DOHH2 (cell line): ENCODE data around the gene INHBE.
A peak's percentile ranks its signal among the peaks of the same experiment; 100 is the strongest.

Experiments used
- H3F3A ChIP-seq: fragments of 200-600 bp; sonication (generic), shearing (Covaris generic); 2 replicates; pipeline ENCODE4 v1.6.0; 2016; ENCODE audit warnings: antibody characterized with exemption, mild to moderate bottlenecking; ENCODE audit not compliant: control insufficient read depth, insufficient read depth
- H3K27ac ChIP-seq: fragments of 200-600 bp; sonication (generic); 2 replicates; pipeline ENCODE4 v1.5.1; 2014; ENCODE audit warnings: low read depth, mild to moderate bottlenecking, low read length, moderate library complexity
- H3K27me3 ChIP-seq: fragments of 200-600 bp; sonication (generic); 2 replicates; pipeline ENCODE4 v1.6.1; 2014; ENCODE audit warnings: mild to moderate bottlenecking, low read length, mixed read lengths; ENCODE audit not compliant: control insufficient read depth
- H3K36me3 ChIP-seq: fragments of 200-600 bp; sonication (generic); 2 replicates; pipeline ENCODE4 v1.6.1; 2014; ENCODE audit warnings: mild to moderate bottlenecking, low read length, moderate library complexity, mixed read lengths; ENCODE audit not compliant: control insufficient read depth
- H3K4me1 ChIP-seq: fragments of 200-600 bp; sonication (generic); 2 replicates; pipeline ENCODE4 v1.6.1; 2014; ENCODE audit warnings: mild to moderate bottlenecking, low read length, mixed read lengths; ENCODE audit not compliant: control insufficient read depth
- H3K4me2 ChIP-seq: fragments of 200-600 bp; sonication (generic); 2 replicates; pipeline ENCODE4 v1.6.0; 2014; ENCODE audit warnings: mild to moderate bottlenecking, low read length, moderate library complexity
- H3K4me3 ChIP-seq: fragments of 200-600 bp; sonication (generic); 2 replicates; pipeline ENCODE4 v1.5.1; 2014; ENCODE audit warnings: mild to moderate bottlenecking, low read length, mixed read lengths
- H3K79me2 ChIP-seq: fragments of 200-600 bp; sonication (generic); 2 replicates; pipeline ENCODE4 v1.6.1; 2014; ENCODE audit warnings: mild to moderate bottlenecking, low read length, mixed read lengths; ENCODE audit not compliant: control insufficient read depth
- H3K9me2 ChIP-seq: fragments of 200-600 bp; sonication (generic); replicated peaks from 2 replicates; pipeline ENCODE4 v1.6.1; 2014; ENCODE audit warnings: mild to moderate bottlenecking, low read length, mixed read lengths; ENCODE audit not compliant: control insufficient read depth
- H3K9me3 ChIP-seq: fragments of 200-600 bp; sonication (generic); 2 replicates; pipeline ENCODE4 v1.6.1; 2014; ENCODE audit warnings: antibody characterized with exemption, low read length, mixed read lengths; ENCODE audit not compliant: control insufficient read depth, insufficient read depth
- H4K20me1 ChIP-seq: fragments of 200-600 bp; sonication (generic); 2 replicates; pipeline ENCODE4 v1.6.0; 2014; ENCODE audit warnings: low read depth, mild to moderate bottlenecking, antibody characterized with exemption, low read length, moderate library complexity; ENCODE audit not compliant: control insufficient read depth, insufficient read depth
- CTCF ChIP-seq: fragments of 200-600 bp; sonication (generic); IDR thresholded peaks from one replicate; pipeline ENCODE4 v1.5.1; 2014; ENCODE audit warnings: antibody characterized with exemption, mild to moderate bottlenecking, low read depth, low read length; ENCODE audit not compliant: poor library complexity, severe bottlenecking
- EZH2phosphoT487 ChIP-seq: fragments of 200-600 bp; sonication (generic); IDR thresholded peaks from 2 replicates; pipeline ENCODE4 v1.6.1; 2017; ENCODE audit warnings: borderline replicate concordance, mild to moderate bottlenecking, antibody characterized with exemption, low read length, moderate library complexity, mixed read lengths

Gene INHBE

GRCh38 chr12:57467915-57468314, 12.8 kb downstream of the INHBE start:
- Histone ChIP-seq H3K4me1 (peaks cover 19% of the 10 kb centered on the region), H3K4me2 (peak overlapping the region; percentile 3), H3K9me2 (no peaks in the 10 kb centered on the region), H3K4me3 (no peak overlapping the region), H3K27me3 (no peaks in the 10 kb centered on the region), H3K9me3 (no peaks in the 10 kb centered on the region), H3K27ac (no peak overlapping the region), H3K36me3 (peaks cover 27% of the 10 kb centered on the region; the same call in 1 of the 2 replicates), H4K20me1 (no peaks in the 10 kb centered on the region), H3K79me2 (no peaks in the 10 kb centered on the region), H3F3A (0 out of 2 replicates have a peak, but pooled peaks cover 3% of the 10 kb centered on the region)
- TF ChIP-seq CTCF (no peak), EZH2phosphoT487 (no peak)

- peaks cover 39% of the 10 kb centered on the region; the same call in 1 of the 2 replicates for H3K36me3 ChIP-seq
- H3K9me2 ChIP-seq, result no peaks in the 10 kb centered on the region
- no peaks in the 10 kb centered on the region for H3K9me3 ChIP-seq
- TF ChIP-seq CTCF, result no peak
- peaks cover 16% of the 10 kb centered on the region for H3K4me1 ChIP-seq
- no peak overlapping the region for H3K4me2 ChIP-seq
- H3K27ac ChIP-seq, result no peak overlapping the region
- H3K79me2 ChIP-seq, result no peaks in the 10 kb centered on the region
- H4K20me1 ChIP-seq, result no peaks in the 10 kb centered on the region
- no peaks in the 10 kb centered on the region for H3K27me3 ChIP-seq
- H3K4me3 ChIP-seq, result no peak overlapping the region
- 0 out of 2 replicates have a peak, but pooled peaks cover 3% of the 10 kb centered on the region for H3F3A ChIP-seq
Observed at GRCh38 chr12:57469296-57470164, 14.4 kb downstream of the INHBE start.

- 0 out of 2 replicates have a peak, but pooled peaks cover 3% of the 10 kb centered on the region for H3F3A ChIP-seq
- H3K4me2 ChIP-seq, result no peak overlapping the region
- no peak for TF ChIP-seq EZH2phosphoT487
- TF ChIP-seq CTCF, result no peak
- H3K9me2 ChIP-seq, result no peaks in the 10 kb centered on the region
- H3K79me2 ChIP-seq, result no peaks in the 10 kb centered on the region
- peaks cover 47% of the 10 kb centered on the region; the same call in 1 of the 2 replicates for H3K36me3 ChIP-seq
- H4K20me1 ChIP-seq, result no peaks in the 10 kb centered on the region
- H3K27ac ChIP-seq, result no peak overlapping the region
- H3K9me3 ChIP-seq, result no peaks in the 10 kb centered on the region
- peaks cover 16% of the 10 kb centered on the region for H3K4me1 ChIP-seq
- no peaks in the 10 kb centered on the region for H3K27me3 ChIP-seq
- no peak overlapping the region for H3K4me3 ChIP-seq
Observed at GRCh38 chr12:57470286-57470969, 15.3 kb downstream of the INHBE start.
